ENCODE results near the gene HDGFL2. TPM values are rescaled to one million over a fixed set of nuclear protein-coding genes. Genes with fewer than 3 reads are reported as not detected.

HDGFL2 gene
- total and polyA plus RNA-seq, 2 of the 8 experiments (the other 6 are each of a cell fraction or from before 2014, with no cell fraction given), result 31.1 to 106 TPM

DNA sequence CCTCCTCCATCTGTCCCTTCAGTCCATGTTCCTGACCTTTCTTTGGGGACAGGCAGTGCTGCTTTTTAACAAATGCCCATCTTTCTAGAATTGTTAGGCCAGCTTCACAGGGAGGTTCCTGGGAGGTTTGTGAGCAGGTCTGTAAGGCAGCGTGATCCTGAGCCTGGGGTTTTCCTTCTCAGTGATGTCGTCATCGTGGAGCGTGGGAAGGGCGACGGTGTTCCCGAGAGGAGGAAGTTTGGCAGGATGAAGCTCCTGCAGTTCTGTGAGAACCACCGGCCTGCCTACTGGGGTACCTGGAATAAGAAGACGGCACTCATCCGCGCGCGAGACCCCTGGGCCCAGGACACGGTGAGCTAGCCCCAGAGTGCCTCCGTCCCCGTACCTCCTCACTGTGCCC, 42.8 kb upstream of the HDGFL2 start:
- Histone ChIP-seq H3K18ac (ENCODE audit: extremely low read depth, low read length) (no peak overlapping the region), H4K8ac (ENCODE audit: extremely low read depth, insufficient read depth, low read length) (no peak overlapping the region), H2BK120ac (replicated peaks; ENCODE audit: low read depth, low read length) (no peak overlapping the region), H3K27ac (ENCODE audit: low read depth, low read length) (no peak overlapping the region), H4K20me1 (replicated peaks in 1 of 2; ENCODE audit: control insufficient read depth in 1 of 2, insufficient read depth in 2 of 2, low read length in 2 of 2) (peaks cover 2 to 21% of the 10 kb centered on the region in 2 experiments), H3K36me3 (ENCODE audit: control insufficient read depth in 2 of 4, insufficient read depth in 4 of 4, low read length in 3 of 4) (peaks cover 54 to 85% (median 71%) of the 10 kb centered on the region in 4 experiments), H4K5ac (ENCODE audit: insufficient read length, low read depth, low read length) (no peak overlapping the region), H4K91ac (replicated peaks; ENCODE audit: insufficient read length, low read length) (no peak overlapping the region), H3K23me2 (ENCODE audit: low read depth, low read length) (no peaks in the 10 kb centered on the region), H3K79me1 (ENCODE audit: low read depth, low read length) (no peaks in the 10 kb centered on the region; the same call in none of the 2 replicates), H3K4me3 (ENCODE audit: extremely low read depth in 1 of 4, insufficient read depth in 2 of 4, low read depth in 3 of 4, low read length in 4 of 4) (no peak overlapping the region), H3K14ac (ENCODE audit: insufficient read length) (no peak overlapping the region), H2BK20ac (ENCODE audit: low read length) (no peak overlapping the region), H2AFZ (ENCODE audit: low read length) (no peak overlapping the region), H3K9me3 (ENCODE audit: insufficient read depth in 2 of 2, low read depth in 1 of 2, low read length in 1 of 2) (no peaks in the 10 kb centered on the region), H3K79me2 (ENCODE audit: control insufficient read depth in 1 of 2, insufficient read depth in 2 of 2, low read length in 2 of 2) (0 out of 4 replicates have a peak, but pooled peaks cover 0 to 4% of the 10 kb centered on the region in 2 experiments), H2BK12ac (ENCODE audit: low read depth, low read length) (no peak overlapping the region), H3K4me1 (replicated peaks in 1 of 4; ENCODE audit: control insufficient read depth in 3 of 4, insufficient read depth in 4 of 4, low read length in 3 of 4) (no peaks in the 10 kb centered on the region), H2BK15ac (ENCODE audit: low read length) (no peak overlapping the region), H3K4me2 (ENCODE audit: insufficient read depth in 1 of 2, low read depth in 2 of 2, low read length in 2 of 2) (no peak overlapping the region), H3K27me3 (replicated peaks in 1 of 4; ENCODE audit: control insufficient read depth in 3 of 4, extremely low read depth in 1 of 4, insufficient read depth in 3 of 4, low read length in 3 of 4) (no peaks in the 10 kb centered on the region), H3K23ac (ENCODE audit: insufficient read length) (no peak overlapping the region), H3K4ac (replicated peaks; ENCODE audit: insufficient read length, low read depth, low read length) (no peak overlapping the region), H3K56ac (replicated peaks; ENCODE audit: insufficient read length, low read depth, low read length) (no peak overlapping the region), H3K9ac (replicated peaks in 1 of 4; ENCODE audit: extremely low read depth in 1 of 4, low read depth in 3 of 4, low read length in 3 of 4) (no peak overlapping the region), H2AK5ac (ENCODE audit: low read depth, low read length) (no peak overlapping the region), H2BK5ac (ENCODE audit: low read depth, low read length) (no peak overlapping the region)
- ChIA-PET CTCF (ENCODE audit: partially characterized antibody) (interaction anchor here (0.5 to 1.8 kb wide), 6 partner anchors 18 to 602 kb away, joined by 3 to 6 read pairs (median 3); partner anchors contain the start of gene SH3GL1), POLR2A (ENCODE audit: partially characterized antibody) (interaction anchor here (0.6 to 58.1 kb wide), 4 partner anchors 5 to 336 kb away, joined by 3 to 1590 read pairs (median 796); partner anchors contain the start of genes CHAF1A, SH3GL1 and UBXN6)
- 91% methylated on average over 16 of the region's 16 CpGs; no CpG with 5 or more reads in 1 of the 2 experiments for WGBS, 2 experiments (ENCODE audit: extremely low coverage in 1 of 2, insufficient coverage in 1 of 2, insufficient read length in 1 of 2, insufficient replicate concordance in 2 of 2, low coverage in 1 of 2, low lambda C conversion rate in 2 of 2, missing lambda C conversion rate in 1 of 2)
- no peak for TF ChIP-seq JUN (IDR thresholded peaks at IDR 0.05; ENCODE audit: low read depth, low read length)
- no peak for TF ChIP-seq RAD21 (IDR thresholded peaks at IDR 0.05 in 1 of 2, conservative IDR thresholded peaks at IDR 0.05 in 1 of 2; ENCODE audit: low read depth in 2 of 2, low read length in 2 of 2)
- no peak for TF ChIP-seq KDM5A (IDR thresholded peaks at IDR 0.05; ENCODE audit: low read length)
- TF ChIP-seq, protein P1, sequence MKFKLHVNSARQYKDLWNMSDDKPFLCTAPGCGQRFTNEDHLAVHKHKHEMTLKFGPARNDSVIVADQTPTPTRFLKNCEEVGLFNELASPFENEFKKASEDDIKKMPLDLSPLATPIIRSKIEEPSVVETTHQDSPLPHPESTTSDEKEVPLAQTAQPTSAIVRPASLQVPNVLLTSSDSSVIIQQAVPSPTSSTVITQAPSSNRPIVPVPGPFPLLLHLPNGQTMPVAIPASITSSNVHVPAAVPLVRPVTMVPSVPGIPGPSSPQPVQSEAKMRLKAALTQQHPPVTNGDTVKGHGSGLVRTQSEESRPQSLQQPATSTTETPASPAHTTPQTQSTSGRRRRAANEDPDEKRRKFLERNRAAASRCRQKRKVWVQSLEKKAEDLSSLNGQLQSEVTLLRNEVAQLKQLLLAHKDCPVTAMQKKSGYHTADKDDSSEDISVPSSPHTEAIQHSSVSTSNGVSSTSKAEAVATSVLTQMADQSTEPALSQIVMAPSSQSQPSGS (IDR thresholded peaks at IDR 0.05; ENCODE audit: low read length), result no peak
- no peak for TF ChIP-seq POU5F1 (IDR thresholded peaks at IDR 0.05; ENCODE audit: low read depth, low read length)
- TF ChIP-seq CBX8 (IDR thresholded peaks at IDR 0.05; ENCODE audit: borderline replicate concordance, low read depth, low read length), result no peak
- no peak for TF ChIP-seq SIN3A (conservative IDR thresholded peaks at IDR 0.05 in 1 of 2, IDR thresholded peaks at IDR 0.05 in 1 of 2; ENCODE audit: low read depth in 1 of 2, low read length in 2 of 2)
- TF ChIP-seq SIX5 (IDR thresholded peaks at IDR 0.05; ENCODE audit: low read depth, low read length), result no peak
- TF ChIP-seq SRF (IDR thresholded peaks at IDR 0.05; ENCODE audit: low read depth, low read length), result no peak
- TF ChIP-seq GTF2F1 (IDR thresholded peaks at IDR 0.05; ENCODE audit: borderline replicate concordance, low read depth, low read length), result no peak
- FAIRE-seq, result no peak
- no peak for DNase-seq (ENCODE audit: low read depth in 1 of 2, low spot score in 2 of 2)
